HG03139 (cell line): ENCODE measurements around the gene CAMK1G.

Experiments used
- ATAC-seq: cut with Tn5 transposase; IDR thresholded peaks from one replicate; pipeline ENCODE4 v1.9.1; 2021; ENCODE audit not compliant: unreplicated experiment

The CAMK1G gene

GRCh38 chr1:209583408-209583807 is at the start of gene CAMK1G:
CAMK1G (plus strand) TSS chr1:209583714; CDS start chr1:209594984, 11,270 bp downstream.
- no peak for ATAC-seq

DNA sequence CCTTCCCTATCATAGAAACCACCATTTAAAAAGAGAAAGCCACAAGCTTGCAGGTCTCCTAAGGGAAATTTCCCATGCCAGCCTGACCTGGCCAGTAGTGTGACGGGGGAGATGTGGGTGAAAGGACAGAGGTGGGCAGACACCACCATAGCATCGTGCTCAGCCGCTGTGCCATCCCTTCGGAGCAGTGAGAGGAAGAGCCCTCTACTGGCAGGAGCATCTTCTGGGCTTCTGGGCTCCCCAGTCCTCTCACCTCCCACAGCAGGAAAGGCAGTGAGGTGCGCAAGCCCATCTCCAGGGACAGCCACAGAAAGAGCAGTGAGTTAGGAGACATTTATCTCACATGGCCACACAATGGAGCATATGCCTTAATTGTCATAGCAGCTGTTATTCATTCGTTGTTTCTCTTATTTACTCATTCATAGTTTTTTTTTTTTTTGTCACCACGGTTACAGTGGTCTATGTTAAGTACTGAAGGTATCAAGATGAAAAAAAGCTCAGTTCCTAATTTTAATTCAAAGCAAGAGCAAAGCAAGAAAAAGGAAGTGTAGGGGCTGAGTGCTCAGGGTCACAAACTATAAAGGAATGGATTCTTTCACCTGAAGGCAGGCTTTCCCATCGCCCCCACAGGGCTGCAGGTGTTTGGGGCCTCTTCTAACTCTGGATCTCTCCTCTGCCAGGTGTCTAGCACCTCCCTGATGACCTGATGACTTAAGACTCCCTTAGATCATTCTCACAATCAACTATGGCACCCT is 48.8 kb upstream of the CAMK1G start:
- ATAC-seq, result no peak

- no peak for ATAC-seq
Observed at GRCh38 chr1:209536843-209537242, 46.7 kb upstream of the CAMK1G start.

DNA sequence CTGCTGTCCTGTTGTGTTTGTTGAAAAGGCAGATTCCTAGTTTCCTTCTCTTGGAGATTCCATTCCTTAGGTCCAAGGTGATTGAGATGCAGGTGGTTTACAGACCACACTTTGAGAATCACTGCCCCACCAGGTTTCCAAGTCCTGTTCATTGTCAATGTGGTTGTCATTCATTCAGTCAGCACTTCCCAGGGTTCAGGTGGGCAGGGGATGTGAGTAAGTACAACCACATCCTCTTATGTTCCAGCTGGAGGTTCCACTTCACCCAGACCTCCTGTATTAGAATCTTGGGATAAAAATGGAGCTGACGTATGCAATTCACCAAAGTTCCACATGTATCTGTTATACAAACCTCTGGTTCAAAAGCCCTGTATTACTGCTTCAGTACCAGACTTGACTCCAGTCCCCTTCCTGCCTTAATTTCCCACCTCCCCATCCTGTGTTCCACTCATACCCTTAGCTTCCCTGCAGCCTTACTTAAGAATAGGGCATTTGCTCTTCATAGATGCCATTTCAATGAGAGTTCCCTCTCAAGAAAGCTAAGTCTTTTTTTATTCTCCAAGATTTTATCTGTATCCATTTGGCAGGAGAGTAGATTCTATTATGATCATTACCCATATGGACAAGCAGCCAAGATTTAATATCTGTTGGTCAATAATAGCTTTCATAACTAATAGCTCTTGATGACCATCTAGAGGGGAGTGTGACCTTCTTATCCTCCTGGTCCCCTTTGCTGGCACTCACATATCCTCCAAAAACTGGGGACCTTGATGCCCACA is 46.0 kb upstream of the CAMK1G start:
- no peak for ATAC-seq

- no peak for ATAC-seq
Observed at GRCh38 chr1:209539576-209539975, 43.9 kb upstream of the CAMK1G start.

- no peak for ATAC-seq
Observed at GRCh38 chr1:209542585-209542984, 40.9 kb upstream of the CAMK1G start.

- no peak for ATAC-seq
Observed at GRCh38 chr1:209544098-209544497, 39.4 kb upstream of the CAMK1G start.

DNA sequence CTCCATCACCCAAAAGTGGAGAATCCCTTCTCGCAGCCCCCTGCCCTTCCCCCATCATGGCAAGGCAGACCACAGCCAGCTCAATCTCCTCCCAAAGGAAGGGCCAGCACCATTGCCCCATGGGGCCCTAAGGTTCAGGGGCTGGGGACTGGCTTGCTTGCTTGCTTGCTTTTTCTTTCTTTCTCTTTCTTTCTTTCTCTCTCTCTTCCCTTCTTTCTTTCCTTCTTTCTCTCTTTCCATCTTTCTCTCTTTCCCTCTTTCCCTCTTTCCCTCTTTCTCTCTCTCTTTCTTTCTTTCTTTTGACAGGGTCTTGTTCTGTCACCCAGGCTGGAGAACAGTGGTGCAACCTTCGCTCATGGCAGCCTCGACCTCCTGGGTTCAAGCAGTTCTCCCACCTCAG is 38.1 kb upstream of the CAMK1G start:
- no peak for ATAC-seq

GRCh38 chr1:209546390-209547085 is 37.0 kb upstream of the CAMK1G start:
- ATAC-seq, result no peak

GRCh38 chr1:209547626-209548025 is 35.9 kb upstream of the CAMK1G start:
- ATAC-seq, result no peak

DNA sequence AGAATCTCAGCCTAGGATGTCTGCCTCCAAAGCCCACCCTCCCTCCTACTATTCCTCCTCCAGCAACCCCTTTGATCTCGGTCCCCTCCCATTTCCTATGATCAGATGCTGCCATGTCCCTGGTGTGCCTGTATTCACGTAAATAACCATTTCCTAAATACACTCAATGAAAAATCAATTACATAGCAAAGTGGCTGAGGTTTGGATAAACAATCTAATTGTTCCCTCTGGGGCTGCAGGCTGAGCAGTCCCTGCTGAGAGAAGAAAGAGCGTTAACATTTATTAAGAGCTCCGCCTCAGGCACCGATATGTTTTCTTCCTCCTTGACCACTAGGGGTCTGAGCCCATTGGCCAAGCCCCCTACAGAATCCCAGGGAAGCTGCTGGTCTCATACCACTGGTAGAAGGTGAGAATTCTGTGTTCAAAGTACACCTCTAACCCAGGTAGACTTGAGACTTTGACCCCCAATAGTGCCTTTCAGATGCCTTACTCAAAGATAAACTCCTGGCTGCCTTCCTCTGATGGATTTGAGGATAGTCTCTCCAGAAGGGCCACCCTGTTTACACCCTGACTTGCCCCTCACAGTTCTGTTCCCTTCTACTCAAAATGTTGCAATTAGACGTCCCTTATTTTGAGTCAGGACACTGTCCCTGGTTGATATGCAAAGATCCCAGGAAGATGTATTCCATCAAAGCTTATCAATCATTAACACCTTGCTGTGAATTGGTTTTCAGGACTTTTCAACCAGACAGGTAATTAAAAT is 33.9 kb upstream of the CAMK1G start:
- no peak for ATAC-seq

GRCh38 chr1:209550519-209550918 is 33.0 kb upstream of the CAMK1G start:
- ATAC-seq, result no peak

- no peak for ATAC-seq
Observed at GRCh38 chr1:209552406-209553264, 30.9 kb upstream of the CAMK1G start.

GRCh38 chr1:209554761-209555611 is 28.5 kb upstream of the CAMK1G start:
- no peak for ATAC-seq

GRCh38 chr1:209556162-209556690 is 27.3 kb upstream of the CAMK1G start:
- ATAC-seq, result no peak

GRCh38 chr1:209557221-209557620 is 26.3 kb upstream of the CAMK1G start:
- ATAC-seq, result no peak

- no peak for ATAC-seq
Observed at GRCh38 chr1:209560529-209560928, 23.0 kb upstream of the CAMK1G start.

- no peak for ATAC-seq
Observed at GRCh38 chr1:209560952-209561351, 22.6 kb upstream of the CAMK1G start.

- no peak for ATAC-seq
Observed at GRCh38 chr1:209561532-209561931, 22.0 kb upstream of the CAMK1G start.
